Tibial nerve (tissue), 4 donors: ENCODE measurements around the gene DNAJC1.

Source experiments
- CTCF ChIP-seq, 5 experiments: fragments of 200-600 bp in 3 of 5; fragments of 450-650 bp in 2 of 5; sonication (generic) in 3 of 5; IDR thresholded peaks; one replicate each; pipeline ENCODE4 v1.5.1; 2016 to 2019; ENCODE audit warnings: antibody characterized with exemption in 5 of 5, mild to moderate bottlenecking in 3 of 5, moderate library complexity in 2 of 5
- EP300 ChIP-seq, 2 donors: sonication (generic); formaldehyde crosslinking; IDR thresholded peaks; one replicate each; pipeline ENCODE4 v1.6.1; 2017; ENCODE audit warnings: antibody characterized with exemption in 2 of 2, mild to moderate bottlenecking in 1 of 2
- POLR2A ChIP-seq, 2 donors: fragments of 450-650 bp; IDR thresholded peaks; one replicate each; pipeline ENCODE4 v1.6.1; 2017; ENCODE audit warnings: antibody characterized with exemption in 2 of 2, mild to moderate bottlenecking in 2 of 2, moderate library complexity in 2 of 2

- TF ChIP-seq POLR2A (IDR thresholded peaks at IDR 0.05) = no peak
- TF ChIP-seq CTCF (IDR thresholded peaks at IDR 0.05) = no peak
- TF ChIP-seq EP300 (IDR thresholded peaks at IDR 0.05) = no peak
Observed at GRCh38 chr10:21981118-21981517, 22.4 kb downstream of the DNAJC1 start.
